ENCODE data around the gene SYT6. TPM values are rescaled to one million over a fixed set of nuclear protein-coding genes. Genes with fewer than 3 reads are reported as not detected.

Gene SYT6
- total RNA-seq, 1 experiment from 2014 or later, result not detected

DNA sequence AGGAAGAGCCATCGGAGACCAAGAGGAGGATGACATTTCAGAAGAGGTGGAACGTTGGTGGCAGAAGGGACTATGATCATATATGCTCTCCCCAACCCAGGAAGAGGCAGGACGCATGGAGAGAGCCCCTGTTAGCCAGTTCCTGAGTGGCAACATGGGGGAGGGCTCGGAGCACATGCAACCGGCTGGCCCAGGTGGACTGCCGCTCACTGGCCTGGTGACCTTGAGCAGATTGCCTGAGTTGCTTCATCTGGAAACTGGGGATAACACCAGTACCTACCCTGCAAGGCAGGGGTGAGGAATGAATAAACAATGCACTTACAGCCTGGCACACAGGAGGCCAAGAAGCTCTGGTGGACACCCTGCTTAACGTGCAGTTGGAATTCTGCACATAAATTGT is 29.0 kb downstream of the SYT6 start:
- ATAC-seq (no peak), DNase-seq (ENCODE audit: low read depth, low spot score) (no peak)
- ChIA-PET CTCF (no interaction called here), RAD21 (ENCODE audit: low non-redundant PET in 1 of 2, low total read pairs in 2 of 2, uncharacterized antibody in 2 of 2, unreplicated experiment in 2 of 2) (no interaction called here), POLR2A (no interaction called here)
- Histone ChIP-seq H3K27me3 (ENCODE audit: insufficient read depth, low read length) (no peaks in the 10 kb centered on the region), H3K9ac (ENCODE audit: low read length) (no peak overlapping the region), H3K9me3 (ENCODE audit: control insufficient read depth in 1 of 2, insufficient read depth in 1 of 2, low read depth in 1 of 2, low read length in 2 of 2) (no peaks in the 10 kb centered on the region), H3K4me2 (ENCODE audit: low read length) (no peak overlapping the region), H3K4me1 (ENCODE audit: control insufficient read depth in 1 of 2, insufficient read depth in 2 of 2, low read length in 2 of 2) (no peaks in the 10 kb centered on the region; a peak in 1 of 4 replicates), H4K20me1 (ENCODE audit: insufficient read depth) (no peaks in the 10 kb centered on the region), H3K36me3 (ENCODE audit: control insufficient read depth in 1 of 2, insufficient read depth in 2 of 2, low read length in 2 of 2) (no peaks in the 10 kb centered on the region), H3K79me2 (ENCODE audit: insufficient read depth, low read length) (no peaks in the 10 kb centered on the region), H3K4me3 (replicated peaks in 1 of 2; ENCODE audit: low read depth in 1 of 2, low read length in 2 of 2) (no peak overlapping the region), H2AFZ (ENCODE audit: low read depth, low read length, poor library complexity, severe bottlenecking) (no peak overlapping the region), H3K9me2 (ENCODE audit: insufficient read depth) (no peaks in the 10 kb centered on the region), H3K27ac (ENCODE audit: low read depth, low read length) (no peak overlapping the region)
- TF ChIP-seq EZH2phosphoT487 (IDR thresholded peaks at IDR 0.05; ENCODE audit: borderline replicate concordance), result no peak
- BruUV-seq (replicated peaks), result no TSS peak
- intact Hi-C loops (cut with micrococcal nuclease), result no loop called here

DNA sequence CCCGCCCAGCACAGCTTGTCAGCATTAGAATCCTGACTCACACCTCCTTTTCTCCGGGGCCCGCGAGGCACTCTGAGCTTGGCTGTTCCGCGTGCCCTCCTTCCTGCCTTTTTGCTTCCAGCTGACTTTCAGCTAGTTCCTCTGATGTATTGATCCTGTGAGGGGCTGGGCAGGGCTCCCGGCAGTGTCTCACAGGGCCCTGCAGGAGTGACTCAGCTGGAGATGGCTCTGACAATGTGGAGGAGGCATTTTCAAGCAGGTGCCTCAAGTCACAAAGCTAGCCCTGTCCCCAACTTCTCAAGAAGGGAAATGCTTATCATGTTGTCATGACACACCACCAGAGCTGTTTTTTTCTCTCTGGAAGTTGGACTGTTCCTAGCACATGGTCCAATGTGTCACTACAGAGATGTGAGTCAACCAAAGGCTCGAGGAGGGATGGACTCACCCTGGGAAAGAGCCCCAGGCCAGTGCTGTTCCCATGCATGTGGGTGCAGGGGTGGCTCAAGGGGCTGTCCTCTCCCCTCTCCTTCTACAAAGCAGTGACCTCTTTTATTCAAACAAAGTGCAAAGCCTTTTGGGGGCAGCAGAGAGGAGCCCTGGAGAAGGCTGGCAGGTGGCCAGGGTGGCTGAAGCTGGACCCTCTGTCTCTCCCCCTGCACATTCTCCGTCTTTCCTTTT is 30.6 kb downstream of the SYT6 start:
- no peak for TF ChIP-seq ZNF274 (IDR thresholded peaks at IDR 0.05; ENCODE audit: low read depth, low read length)
- TF ChIP-seq, protein P1, sequence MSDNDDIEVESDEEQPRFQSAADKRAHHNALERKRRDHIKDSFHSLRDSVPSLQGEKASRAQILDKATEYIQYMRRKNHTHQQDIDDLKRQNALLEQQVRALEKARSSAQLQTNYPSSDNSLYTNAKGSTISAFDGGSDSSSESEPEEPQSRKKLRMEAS (IDR thresholded peaks at IDR 0.05), result no peak
- TF ChIP-seq RAD21 (IDR thresholded peaks at IDR 0.05; ENCODE audit: low read depth), result 0 out of 2 replicates have a peak, but pooled peaks have one; percentile 5
- TF ChIP-seq SP1 (IDR thresholded peaks at IDR 0.05; ENCODE audit: low read depth), result no peak
- ChIA-PET POLR2A (no interaction called here), RAD21 (ENCODE audit: low non-redundant PET in 1 of 2, low total read pairs in 2 of 2, uncharacterized antibody in 2 of 2, unreplicated experiment in 2 of 2) (no interaction called here), CTCF (no interaction called here)
- DNase-seq (ENCODE audit: low read depth, low spot score), result no peak
- H3K27ac ChIP-seq (ENCODE audit: low read depth, low read length), result no peak overlapping the region
- ATAC-seq, result no peak
- no peaks in the 10 kb centered on the region for H3K36me3 ChIP-seq (ENCODE audit: control insufficient read depth in 1 of 2, insufficient read depth in 2 of 2, low read length in 2 of 2)
- BruUV-seq (replicated peaks), result no TSS peak
- H3K4me3 ChIP-seq (replicated peaks in 1 of 2; ENCODE audit: low read depth in 1 of 2, low read length in 2 of 2), result no peak overlapping the region
- H3K4me2 ChIP-seq (ENCODE audit: low read length), result no peak overlapping the region
- H3K4me1 ChIP-seq (ENCODE audit: control insufficient read depth in 1 of 2, insufficient read depth in 2 of 2, low read length in 2 of 2), result no peaks in the 10 kb centered on the region; a peak in 1 of 4 replicates
- no peaks in the 10 kb centered on the region for H3K9me3 ChIP-seq (ENCODE audit: control insufficient read depth in 1 of 2, insufficient read depth in 1 of 2, low read depth in 1 of 2, low read length in 2 of 2)
- no peak overlapping the region for H2AFZ ChIP-seq (ENCODE audit: low read depth, low read length, poor library complexity, severe bottlenecking)
- H4K20me1 ChIP-seq (ENCODE audit: insufficient read depth), result no peaks in the 10 kb centered on the region
- H3K79me2 ChIP-seq (ENCODE audit: insufficient read depth, low read length), result no peaks in the 10 kb centered on the region
- no peak overlapping the region for H3K9ac ChIP-seq (ENCODE audit: low read length)
- H3K27me3 ChIP-seq (ENCODE audit: insufficient read depth, low read length), result no peaks in the 10 kb centered on the region
- intact Hi-C loops (cut with micrococcal nuclease), result no loop called here
- no peaks in the 10 kb centered on the region for H3K9me2 ChIP-seq (ENCODE audit: insufficient read depth)
